Cardiac fibroblast (primary cell): Measurements from ENCODE around the gene SF3A1.

Experiments
- DNase-seq, 2 donors: peaks; one replicate each; pipeline versions ENCODE4 v3.0.0 to v3.0.0-alpha.2; 2010; ENCODE audit warnings: low read depth in 2 of 2
- H3K4me3 ChIP-seq, 2 donors: replicated peaks in 1 of 2; 1 replicate in 1 of 2; 2 replicates in 1 of 2; pipeline ENCODE4 v1.5.1; 2011; ENCODE audit warnings: low read depth in 2 of 2, low read length in 2 of 2, mild to moderate bottlenecking in 2 of 2, moderate library complexity in 1 of 2
- TF ChIP-seq, protein P1 (sequence below): IDR thresholded peaks from one replicate; pipeline ENCODE4 v1.5.1; 2011; ENCODE audit warnings: low read depth, mild to moderate bottlenecking, low read length, inconsistent platforms

The SF3A1 gene

DNA sequence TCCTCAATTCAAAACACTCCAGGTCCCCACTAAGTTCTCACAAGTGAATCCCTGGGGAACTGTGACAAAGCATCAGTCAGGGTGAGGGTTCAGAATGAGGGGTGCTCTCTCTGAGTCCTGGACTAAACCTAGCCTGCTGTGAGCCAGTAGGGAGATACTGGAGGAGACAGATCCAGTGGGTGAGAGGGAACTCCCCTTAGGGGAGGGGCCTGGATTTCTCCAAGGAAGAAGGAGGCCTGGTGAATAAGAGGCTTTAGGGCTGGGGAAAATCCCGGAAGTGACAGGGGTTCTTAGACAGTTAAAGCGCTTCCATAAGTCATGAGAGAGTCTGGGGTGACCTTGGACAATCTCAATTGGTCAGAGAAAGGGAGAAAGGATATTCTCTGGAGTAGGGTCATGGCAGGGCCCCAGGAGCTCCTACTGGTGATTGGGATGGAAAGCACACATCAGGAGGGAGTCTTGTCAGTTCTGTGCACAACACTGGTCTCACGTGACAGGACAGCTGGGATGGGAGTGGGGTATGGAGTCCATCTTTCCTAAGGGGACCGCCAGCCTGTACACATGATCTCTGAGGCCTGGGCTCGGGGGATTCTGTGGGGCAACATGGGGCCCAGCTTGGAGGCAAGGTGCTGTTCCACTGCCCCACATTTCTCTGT lies 31.5 kb downstream of the SF3A1 start:
- TF ChIP-seq, protein P1, sequence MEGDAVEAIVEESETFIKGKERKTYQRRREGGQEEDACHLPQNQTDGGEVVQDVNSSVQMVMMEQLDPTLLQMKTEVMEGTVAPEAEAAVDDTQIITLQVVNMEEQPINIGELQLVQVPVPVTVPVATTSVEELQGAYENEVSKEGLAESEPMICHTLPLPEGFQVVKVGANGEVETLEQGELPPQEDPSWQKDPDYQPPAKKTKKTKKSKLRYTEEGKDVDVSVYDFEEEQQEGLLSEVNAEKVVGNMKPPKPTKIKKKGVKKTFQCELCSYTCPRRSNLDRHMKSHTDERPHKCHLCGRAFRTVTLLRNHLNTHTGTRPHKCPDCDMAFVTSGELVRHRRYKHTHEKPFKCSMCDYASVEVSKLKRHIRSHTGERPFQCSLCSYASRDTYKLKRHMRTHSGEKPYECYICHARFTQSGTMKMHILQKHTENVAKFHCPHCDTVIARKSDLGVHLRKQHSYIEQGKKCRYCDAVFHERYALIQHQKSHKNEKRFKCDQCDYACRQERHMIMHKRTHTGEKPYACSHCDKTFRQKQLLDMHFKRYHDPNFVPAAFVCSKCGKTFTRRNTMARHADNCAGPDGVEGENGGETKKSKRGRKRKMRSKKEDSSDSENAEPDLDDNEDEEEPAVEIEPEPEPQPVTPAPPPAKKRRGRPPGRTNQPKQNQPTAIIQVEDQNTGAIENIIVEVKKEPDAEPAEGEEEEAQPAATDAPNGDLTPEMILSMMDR = no peak
- DNase-seq = peak; percentile 84 to 91
- peak overlapping the region; percentile 75 to 95 for H3K4me3 ChIP-seq

DNA sequence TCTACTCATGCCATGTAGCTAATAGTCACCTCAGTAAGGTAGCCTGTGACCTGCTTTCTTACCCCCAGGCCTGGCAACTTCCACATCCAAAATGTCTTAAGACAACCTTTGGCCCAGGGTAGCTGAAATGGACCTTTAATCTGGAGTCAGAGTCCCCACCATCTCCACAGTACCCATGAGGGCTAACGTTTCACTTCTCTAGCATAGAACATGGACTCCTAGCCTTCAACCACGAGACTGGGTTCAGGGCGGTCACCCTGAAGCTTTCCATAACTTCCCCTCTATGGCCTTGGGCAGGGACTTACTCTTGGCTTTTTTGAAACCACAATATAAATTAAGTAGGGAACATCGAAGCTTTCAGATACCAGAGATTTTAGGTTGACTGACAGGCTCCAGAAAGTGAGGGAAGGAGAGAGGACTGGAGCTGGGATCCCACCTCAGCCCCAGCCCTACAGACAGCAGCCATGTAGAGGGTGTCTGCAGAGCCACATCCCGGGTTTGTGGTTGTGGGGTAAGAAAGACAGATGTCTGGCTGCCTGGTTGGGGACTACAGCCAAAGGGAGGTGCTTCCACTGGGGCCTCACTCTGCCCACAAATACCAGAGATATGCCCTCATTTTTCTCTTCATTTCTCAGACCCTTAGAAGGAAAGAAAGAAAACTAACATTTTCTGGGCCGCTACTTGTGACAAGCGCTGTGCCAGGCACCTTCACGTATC lies 32.5 kb downstream of the SF3A1 start:
- TF ChIP-seq, protein P1 = no peak
- peak in 1 of 2 donors; percentile 48 for DNase-seq

DNA sequence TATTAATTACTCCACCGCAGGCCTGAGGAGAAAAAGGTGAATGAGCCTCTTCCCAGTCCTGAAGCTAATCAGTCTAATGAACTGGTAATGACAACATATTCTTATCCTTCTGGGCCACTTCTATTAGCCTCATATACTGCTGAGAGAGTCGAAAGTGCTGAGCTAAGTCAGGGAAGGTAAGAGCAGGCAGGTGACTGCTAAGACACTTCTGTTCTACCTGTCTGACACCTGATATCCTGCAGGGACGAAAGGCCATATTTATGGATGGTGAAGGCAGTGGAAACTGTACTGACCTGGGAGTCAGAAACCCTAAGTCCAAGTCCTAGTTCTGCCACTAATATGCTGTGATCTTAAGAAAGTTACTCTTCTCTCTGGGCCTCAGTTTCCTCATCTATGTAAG lies 33.4 kb downstream of the SF3A1 start:
- DNase-seq = no peak
- TF ChIP-seq, protein P1 = no peak
- no peak overlapping the region for H3K4me3 ChIP-seq

More for the DNA sequence above, 32.5 kb downstream of the SF3A1 start:
- no peak overlapping the region for H3K4me3 ChIP-seq

DNA sequence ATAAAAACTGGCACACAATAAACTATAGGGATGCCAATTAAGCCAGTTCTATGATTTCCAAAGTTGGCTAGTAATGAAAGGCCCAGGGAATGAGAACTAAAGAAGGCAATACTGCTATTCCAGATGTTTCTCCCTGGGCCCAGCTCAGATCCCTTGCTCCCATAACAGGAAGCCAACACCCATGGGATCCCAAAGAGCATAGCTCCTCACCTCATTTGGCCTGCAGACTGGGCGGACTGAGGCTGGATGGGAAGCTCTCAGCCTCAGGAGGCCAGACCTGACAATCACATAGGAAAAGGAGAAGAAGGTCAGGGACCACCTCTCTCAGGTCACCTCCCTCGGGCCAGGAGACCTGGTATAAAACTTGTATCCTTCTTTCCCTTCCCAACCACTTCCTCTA lies 35.2 kb downstream of the SF3A1 start:
- no peak overlapping the region for H3K4me3 ChIP-seq
- no peak for DNase-seq
- TF ChIP-seq, protein P1 = no peak

DNA sequence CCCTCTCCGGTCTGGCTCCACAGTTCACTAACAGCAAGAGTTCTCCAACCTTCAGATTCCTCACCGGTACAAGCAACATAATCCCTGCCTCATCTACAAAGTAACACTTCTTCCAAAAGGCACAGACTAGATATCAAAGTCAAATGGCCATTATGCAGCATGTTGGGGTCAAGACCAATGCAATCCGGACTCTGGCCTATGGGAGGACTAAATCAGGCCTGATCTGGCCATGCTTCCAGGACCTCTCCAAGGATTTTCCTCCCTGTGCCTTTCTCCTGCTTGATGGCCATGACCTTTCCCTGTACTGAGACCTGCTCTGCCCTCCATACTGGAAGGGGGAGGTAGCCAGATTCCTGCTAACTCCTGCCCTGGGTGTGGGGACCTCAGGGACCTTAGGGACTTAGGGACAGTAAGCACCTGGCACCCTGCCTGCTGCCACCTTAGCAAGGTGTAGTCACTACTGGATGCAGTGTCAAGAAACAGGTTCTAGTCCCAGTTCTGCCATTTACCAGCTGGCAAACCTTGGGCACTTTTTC lies 36.6 kb downstream of the SF3A1 start:
- no peak for DNase-seq
- TF ChIP-seq, protein P1 = no peak
- no peak overlapping the region for H3K4me3 ChIP-seq

DNA sequence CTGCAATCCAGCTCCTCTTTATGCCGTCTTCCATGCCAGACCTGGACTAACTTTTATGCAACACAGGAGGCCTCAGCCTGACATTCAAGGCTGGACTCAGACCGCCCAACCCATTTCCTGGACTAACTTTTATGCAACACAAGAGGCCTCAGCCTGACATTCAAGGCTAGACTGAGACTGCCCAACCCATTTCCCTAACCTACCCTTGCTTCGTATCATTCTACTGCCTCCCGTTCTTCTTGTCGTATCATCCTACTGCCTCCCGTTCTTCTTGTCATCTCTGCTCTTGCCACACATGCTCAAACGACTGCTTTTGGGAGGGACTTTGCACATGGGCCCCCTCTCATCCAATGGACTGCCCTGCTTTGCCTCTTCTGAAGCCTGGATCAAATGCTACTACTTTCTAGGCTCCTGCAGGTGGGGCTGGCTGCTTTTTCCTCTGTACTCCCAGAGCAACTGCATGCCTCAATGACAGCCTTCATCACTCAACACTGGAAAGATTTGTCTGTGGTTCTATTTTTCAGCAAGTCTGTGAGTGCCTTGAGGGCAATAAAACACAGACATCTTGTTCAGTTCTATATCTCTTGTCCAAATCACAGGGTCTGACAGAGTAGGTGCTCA lies 37.8 kb downstream of the SF3A1 start:
- DNase-seq = peak in 1 of 2 donors; percentile 27
- H3K4me3 ChIP-seq = no peak overlapping the region
- TF ChIP-seq, protein P1 = no peak
